ENCODE measurements around the gene PTK6.

Gene PTK6

DNA sequence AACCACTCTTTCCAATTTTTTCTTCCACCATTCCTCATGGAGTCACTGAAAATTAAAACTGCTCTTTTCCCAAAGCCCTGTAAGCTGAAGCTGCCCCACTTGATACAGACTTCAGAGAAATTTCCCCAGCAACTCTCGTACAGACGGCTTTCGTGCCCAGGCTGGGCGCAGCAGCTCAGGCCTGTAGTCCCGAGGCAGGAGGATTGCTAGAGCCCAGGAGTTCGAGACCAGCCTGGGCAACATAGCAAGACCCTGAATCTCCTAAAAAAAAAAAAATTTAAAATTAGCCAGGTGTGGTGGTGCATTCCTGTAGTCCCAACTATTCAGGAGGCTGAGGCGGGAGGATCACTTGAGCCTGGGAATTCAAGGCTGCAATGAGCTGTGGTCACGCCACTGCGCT is 10.0 kb downstream of the PTK6 start:
- no peak overlapping the region for H3K4me3 ChIP-seq (ENCODE audit: insufficient read depth, low read depth, low read length, poor library complexity, severe bottlenecking)
- H3K27ac ChIP-seq (ENCODE audit: insufficient read depth, low read length, poor library complexity, severe bottlenecking), result no peak overlapping the region
- no peak for DNase-seq
- no peaks in the 10 kb centered on the region for H3K9me3 ChIP-seq (ENCODE audit: control insufficient read depth, low read length)
- H3K4me1 ChIP-seq (ENCODE audit: control insufficient read depth, insufficient read depth, low read length, poor library complexity, severe bottlenecking), result peaks cover 5% of the 10 kb centered on the region
- peaks cover 10% of the 10 kb centered on the region for H3K36me3 ChIP-seq (ENCODE audit: control insufficient read depth, insufficient read depth, low read length)
- no peaks in the 10 kb centered on the region for H3K27me3 ChIP-seq (replicated peaks; ENCODE audit: control insufficient read depth, insufficient read depth, low read length, poor library complexity, severe bottlenecking)

- Histone ChIP-seq H3K4me3 (ENCODE audit: insufficient read depth, low read depth, low read length, poor library complexity, severe bottlenecking) (no peak overlapping the region), H3K27ac (ENCODE audit: insufficient read depth, low read length, poor library complexity, severe bottlenecking) (no peak overlapping the region), H3K27me3 (replicated peaks; ENCODE audit: control insufficient read depth, insufficient read depth, low read length, poor library complexity, severe bottlenecking) (no peaks in the 10 kb centered on the region), H3K4me1 (ENCODE audit: control insufficient read depth, insufficient read depth, low read length, poor library complexity, severe bottlenecking) (peaks cover 16% of the 10 kb centered on the region), H3K9me3 (ENCODE audit: control insufficient read depth, low read length) (no peaks in the 10 kb centered on the region), H3K36me3 (ENCODE audit: control insufficient read depth, insufficient read depth, low read length) (peaks cover 10% of the 10 kb centered on the region)
- no peak for DNase-seq
Measured at GRCh38 chr20:63525971-63526370, 11.2 kb downstream of the PTK6 start.

DNA sequence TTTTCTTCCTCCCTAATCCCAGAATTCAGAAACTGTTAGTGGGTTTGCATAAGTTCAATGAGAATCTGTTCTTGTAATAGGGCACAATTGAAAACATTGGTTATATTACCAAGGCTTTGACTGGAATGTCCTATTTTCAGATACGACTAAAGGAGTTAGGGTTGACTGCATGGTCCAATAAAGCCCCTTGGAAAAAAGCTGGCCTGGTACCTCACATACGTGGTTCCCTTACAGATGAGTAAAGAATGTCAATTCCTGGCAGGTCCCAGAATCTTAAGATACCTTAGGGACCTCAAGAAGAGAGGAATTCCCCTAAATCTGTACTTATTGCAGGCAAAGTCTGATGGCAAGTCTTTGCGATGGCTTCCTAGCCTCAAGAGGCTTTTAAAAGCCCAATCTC is 12.0 kb downstream of the PTK6 start:
- H3K27ac ChIP-seq (ENCODE audit: insufficient read depth, low read length, poor library complexity, severe bottlenecking), result no peak overlapping the region
- H3K4me3 ChIP-seq (ENCODE audit: insufficient read depth, low read depth, low read length, poor library complexity, severe bottlenecking), result no peak overlapping the region

DNA sequence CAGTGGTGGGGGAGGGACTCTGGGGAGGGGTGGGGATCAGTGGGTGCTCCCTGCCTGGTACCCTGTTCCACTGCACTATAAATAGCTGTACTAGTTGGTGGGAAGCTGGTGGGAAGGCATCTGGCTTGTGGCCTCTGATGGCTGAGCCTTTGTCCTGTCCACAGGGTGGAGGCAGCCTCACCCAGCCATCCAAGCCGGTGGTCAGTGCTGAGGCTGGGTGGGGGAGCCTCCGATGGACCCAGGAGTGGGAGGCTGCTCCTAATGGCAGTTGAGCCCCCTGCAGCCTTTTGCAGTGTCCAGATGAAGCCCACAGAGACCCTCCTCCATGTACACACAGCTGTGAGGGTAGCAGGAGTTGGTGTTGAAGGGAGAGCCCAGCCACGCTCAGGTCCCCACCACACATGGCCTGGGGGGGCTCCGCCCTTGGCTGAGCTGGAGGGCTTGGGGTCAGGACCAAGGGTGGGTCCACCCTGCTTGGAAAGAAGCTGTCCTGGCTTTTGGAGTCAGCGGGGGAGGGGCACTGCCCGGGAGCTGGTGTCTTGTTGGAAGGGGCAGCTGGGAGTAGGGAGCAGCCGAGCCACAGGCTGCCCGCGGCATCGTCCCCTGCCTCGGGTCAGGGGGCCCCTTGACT is 14.1 kb downstream of the PTK6 start:
- no peak overlapping the region for H3K4me3 ChIP-seq (ENCODE audit: insufficient read depth, low read depth, low read length, poor library complexity, severe bottlenecking)
- H3K4me1 ChIP-seq (ENCODE audit: control insufficient read depth, insufficient read depth, low read length, poor library complexity, severe bottlenecking), result peaks cover 25% of the 10 kb centered on the region
- H3K9me3 ChIP-seq (ENCODE audit: control insufficient read depth, low read length), result no peaks in the 10 kb centered on the region
- no peak overlapping the region for H3K27ac ChIP-seq (ENCODE audit: insufficient read depth, low read length, poor library complexity, severe bottlenecking)
- peaks cover 10% of the 10 kb centered on the region for H3K36me3 ChIP-seq (ENCODE audit: control insufficient read depth, insufficient read depth, low read length)
- H3K27me3 ChIP-seq (replicated peaks; ENCODE audit: control insufficient read depth, insufficient read depth, low read length, poor library complexity, severe bottlenecking), result no peaks in the 10 kb centered on the region
- DNase-seq, result no peak

More for the DNA sequence above, 12.0 kb downstream of the PTK6 start:
- Histone ChIP-seq H3K27me3 (replicated peaks; ENCODE audit: control insufficient read depth, insufficient read depth, low read length, poor library complexity, severe bottlenecking) (no peaks in the 10 kb centered on the region), H3K9me3 (ENCODE audit: control insufficient read depth, low read length) (no peaks in the 10 kb centered on the region), H3K4me1 (ENCODE audit: control insufficient read depth, insufficient read depth, low read length, poor library complexity, severe bottlenecking) (peaks cover 16% of the 10 kb centered on the region), H3K36me3 (ENCODE audit: control insufficient read depth, insufficient read depth, low read length) (peaks cover 10% of the 10 kb centered on the region)
- DNase-seq, result no peak

DNA sequence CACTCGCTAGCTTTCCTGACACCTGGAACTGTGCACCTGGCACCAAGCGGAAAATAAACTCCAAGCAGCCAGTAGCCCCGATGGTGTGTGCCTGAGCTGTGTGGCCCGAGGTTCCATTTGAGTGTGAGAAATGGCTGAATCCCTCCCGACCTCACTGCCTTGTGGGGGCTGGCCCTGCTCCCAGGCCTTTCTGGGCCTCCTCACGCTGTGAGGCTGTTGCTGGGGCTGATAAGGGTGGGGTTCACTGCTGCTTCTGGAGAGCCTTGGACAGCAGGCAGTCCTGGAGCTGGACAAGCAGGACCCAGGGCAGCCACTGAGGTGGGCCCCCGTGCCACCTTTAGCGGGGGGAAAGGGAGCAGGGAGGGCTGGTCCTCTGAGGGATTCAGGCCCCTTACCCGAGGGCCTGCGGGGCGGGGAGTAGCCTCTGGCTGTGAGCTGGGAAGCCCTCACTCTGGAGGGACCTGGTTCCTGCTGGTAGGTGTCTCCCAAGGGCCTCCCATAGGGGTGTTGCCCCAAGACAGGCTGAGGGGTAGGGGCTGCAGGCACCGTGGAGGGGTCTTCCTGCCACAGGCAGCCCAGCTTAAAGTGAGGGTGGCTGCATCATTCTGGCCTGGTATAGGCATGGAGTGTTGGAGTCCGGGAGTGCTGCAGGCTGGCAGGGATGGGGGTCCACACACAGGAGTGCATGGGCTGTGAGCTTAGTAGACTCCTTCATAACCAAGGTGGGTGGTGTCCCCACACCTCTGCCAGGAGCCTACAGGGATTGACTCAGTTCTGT is 14.9 kb downstream of the PTK6 start:
- H3K4me3 ChIP-seq (ENCODE audit: insufficient read depth, low read depth, low read length, poor library complexity, severe bottlenecking), result no peak overlapping the region
- H3K27ac ChIP-seq (ENCODE audit: insufficient read depth, low read length, poor library complexity, severe bottlenecking), result no peak overlapping the region
- H3K27me3 ChIP-seq (replicated peaks; ENCODE audit: control insufficient read depth, insufficient read depth, low read length, poor library complexity, severe bottlenecking), result no peaks in the 10 kb centered on the region
- H3K4me1 ChIP-seq (ENCODE audit: control insufficient read depth, insufficient read depth, low read length, poor library complexity, severe bottlenecking), result peaks cover 25% of the 10 kb centered on the region
- peaks cover 10% of the 10 kb centered on the region for H3K36me3 ChIP-seq (ENCODE audit: control insufficient read depth, insufficient read depth, low read length)
- H3K9me3 ChIP-seq (ENCODE audit: control insufficient read depth, low read length), result no peaks in the 10 kb centered on the region
- DNase-seq, result no peak

- Histone ChIP-seq H3K27me3 (replicated peaks; ENCODE audit: control insufficient read depth, insufficient read depth, low read length, poor library complexity, severe bottlenecking) (no peaks in the 10 kb centered on the region), H3K9me3 (ENCODE audit: control insufficient read depth, low read length) (no peaks in the 10 kb centered on the region), H3K4me1 (ENCODE audit: control insufficient read depth, insufficient read depth, low read length, poor library complexity, severe bottlenecking) (peaks cover 25% of the 10 kb centered on the region), H3K27ac (ENCODE audit: insufficient read depth, low read length, poor library complexity, severe bottlenecking) (peak overlapping the region; percentile 70), H3K36me3 (ENCODE audit: control insufficient read depth, insufficient read depth, low read length) (peaks cover 10% of the 10 kb centered on the region), H3K4me3 (ENCODE audit: insufficient read depth, low read depth, low read length, poor library complexity, severe bottlenecking) (peak overlapping the region; percentile 76)
- no peak for DNase-seq
Measured at GRCh38 chr20:63521602-63522001, 15.6 kb downstream of the PTK6 start.

GRCh38 chr20:63520934-63521601 is 16.1 kb downstream of the PTK6 start:
- Histone ChIP-seq H3K9me3 (ENCODE audit: control insufficient read depth, low read length) (no peaks in the 10 kb centered on the region), H3K4me3 (ENCODE audit: insufficient read depth, low read depth, low read length, poor library complexity, severe bottlenecking) (peak overlapping the region; percentile 76), H3K27ac (ENCODE audit: insufficient read depth, low read length, poor library complexity, severe bottlenecking) (peak overlapping the region; percentile 70), H3K36me3 (ENCODE audit: control insufficient read depth, insufficient read depth, low read length) (peaks cover 10% of the 10 kb centered on the region), H3K4me1 (ENCODE audit: control insufficient read depth, insufficient read depth, low read length, poor library complexity, severe bottlenecking) (peaks cover 25% of the 10 kb centered on the region), H3K27me3 (replicated peaks; ENCODE audit: control insufficient read depth, insufficient read depth, low read length, poor library complexity, severe bottlenecking) (no peaks in the 10 kb centered on the region)
- peak; percentile 34 to 49 (median 47) for DNase-seq

GRCh38 chr20:63520504-63520933 is 16.7 kb downstream of the PTK6 start, which contains the start of gene PPDPF:
PPDPF (plus strand) TSS chr20:63520765; CDS start chr20:63521309, 544 bp downstream.
- Histone ChIP-seq H3K4me3 (ENCODE audit: insufficient read depth, low read depth, low read length, poor library complexity, severe bottlenecking) (peak within 1 kb of the TSS; percentile 76), H3K9me3 (ENCODE audit: control insufficient read depth, low read length) (no peaks in the 10 kb centered on the region), H3K27me3 (replicated peaks; ENCODE audit: control insufficient read depth, insufficient read depth, low read length, poor library complexity, severe bottlenecking) (no peaks in the 10 kb centered on the region), H3K27ac (ENCODE audit: insufficient read depth, low read length, poor library complexity, severe bottlenecking) (peak within 1 kb of the TSS; percentile 70), H3K36me3 (ENCODE audit: control insufficient read depth, insufficient read depth, low read length) (peaks cover 10% of the 10 kb centered on the region), H3K4me1 (ENCODE audit: control insufficient read depth, insufficient read depth, low read length, poor library complexity, severe bottlenecking) (peaks cover 25% of the 10 kb centered on the region)
- DNase-seq, result peak; percentile 72 to 79 (median 77)

- Histone ChIP-seq H3K27me3 (replicated peaks; ENCODE audit: control insufficient read depth, insufficient read depth, low read length, poor library complexity, severe bottlenecking) (no peaks in the 10 kb centered on the region), H3K4me3 (ENCODE audit: insufficient read depth, low read depth, low read length, poor library complexity, severe bottlenecking) (peak overlapping the region; percentile 76), H3K27ac (ENCODE audit: insufficient read depth, low read length, poor library complexity, severe bottlenecking) (peak overlapping the region; percentile 70), H3K9me3 (ENCODE audit: control insufficient read depth, low read length) (no peaks in the 10 kb centered on the region), H3K4me1 (ENCODE audit: control insufficient read depth, insufficient read depth, low read length, poor library complexity, severe bottlenecking) (peaks cover 25% of the 10 kb centered on the region), H3K36me3 (ENCODE audit: control insufficient read depth, insufficient read depth, low read length) (peaks cover 10% of the 10 kb centered on the region)
- peak; percentile 53 to 66 (median 58) for DNase-seq
Measured at GRCh38 chr20:63519668-63520503, 17.3 kb downstream of the PTK6 start.

Measured in effector memory CD4-positive, alpha-beta T cell (primary cell).